ENCODE results near the gene UBE2J2.

DNA sequence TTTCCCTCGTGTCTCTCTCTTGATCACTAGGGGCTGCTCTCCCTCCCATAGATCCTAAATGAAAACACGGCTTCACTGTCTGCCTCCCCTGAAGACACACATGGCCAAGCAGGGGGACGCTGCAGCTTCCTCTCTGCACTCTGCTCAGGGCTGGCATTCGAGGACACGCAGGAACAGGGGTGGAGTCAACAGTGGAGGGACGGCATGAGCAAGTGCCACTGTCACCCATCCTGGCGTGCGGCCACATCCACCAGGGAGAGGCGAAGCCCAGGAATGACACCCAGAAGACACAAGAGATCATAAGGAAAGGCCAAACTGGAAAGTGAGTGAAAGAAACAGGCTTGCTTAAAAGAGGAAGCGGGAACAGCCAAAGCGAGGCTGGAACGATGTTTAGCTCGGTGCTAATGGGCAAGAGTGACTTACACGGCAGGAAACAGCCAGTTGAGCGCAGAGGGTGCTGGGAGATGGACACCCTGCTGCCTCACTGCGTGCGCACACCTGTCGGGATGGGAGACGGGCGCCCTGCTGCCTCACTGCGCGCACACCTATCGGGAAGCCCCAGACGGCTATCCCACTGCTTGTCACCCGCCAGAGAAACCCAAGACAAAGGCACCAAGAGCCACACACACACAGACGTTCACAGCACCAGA is 13.6 kb downstream of the UBE2J2 start:
- no peak for TF ChIP-seq POLR2AphosphoS5 (IDR thresholded peaks at IDR 0.05; ENCODE audit: borderline replicate concordance, low read depth, low read length)
- TF ChIP-seq EZH2 (IDR thresholded peaks at IDR 0.05) = no peak
- no peak for TF ChIP-seq FOXP2 (optimal IDR thresholded peaks at IDR 0.05; ENCODE audit: control extremely low read depth, extremely low read length, insufficient read depth)
